Measurements from ENCODE around the gene LUC7L2. TPM values are rescaled to one million over a fixed set of nuclear protein-coding genes. Genes with fewer than 3 reads are reported as not detected.
"Not testable (repeated sequence)": the region's sequence is repeated elsewhere in the genome, so short reads cannot be mapped to it uniquely, and the experiment has no call there.

Gene LUC7L2
- total RNA-seq, 1 donor from 2014 or later: 74.3 TPM

DNA sequence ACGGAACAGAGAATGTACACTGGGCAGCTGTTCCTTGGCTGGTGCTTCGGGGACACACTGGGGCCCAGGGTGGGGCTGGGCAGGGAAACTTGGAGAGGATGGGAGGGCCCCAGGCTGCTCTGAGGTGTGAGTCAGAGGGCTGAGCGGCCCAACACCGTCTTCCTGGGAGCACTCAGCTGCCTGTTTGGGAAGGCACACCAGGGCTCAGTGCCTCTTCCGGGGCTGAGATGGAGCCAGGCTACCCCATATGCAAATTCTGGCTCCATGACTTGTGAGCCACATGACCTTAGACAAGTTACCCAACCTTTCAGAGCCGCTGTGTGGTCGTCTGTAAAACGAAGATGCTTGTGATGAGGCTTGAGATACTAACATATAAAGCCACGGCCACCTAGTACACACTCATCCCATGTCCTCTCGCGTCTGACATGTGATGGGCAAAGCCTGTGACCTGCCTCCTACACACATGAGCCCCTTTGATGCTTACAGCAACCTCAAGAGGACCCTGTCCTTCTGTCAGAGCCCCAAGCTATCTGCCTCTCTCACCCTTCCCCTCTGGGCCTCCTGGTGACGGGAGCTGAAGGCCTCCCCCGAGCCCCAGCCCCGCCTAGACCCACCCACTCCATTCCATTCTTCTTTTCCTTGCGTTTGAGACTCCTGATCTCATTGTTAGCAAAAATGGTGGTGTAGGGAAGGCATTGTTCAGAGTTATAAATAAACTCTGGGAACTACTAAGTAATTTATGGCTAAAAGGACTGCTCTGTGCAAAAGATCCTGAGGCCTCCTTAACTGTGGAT, 97.7 kb downstream of the LUC7L2 start:
- DNase-seq (ENCODE audit: low spot score): no peak
- Mint-ChIP-seq H3K27ac (ENCODE audit: unreplicated experiment) (no peak overlapping the region), H3K9me3 (ENCODE audit: low read depth) (no peaks in the 10 kb centered on the region), H3K27me3 (ENCODE audit: low read depth) (no peaks in the 10 kb centered on the region), H3K36me3 (ENCODE audit: low read depth) (peaks cover under 1% of the 10 kb centered on the region), H3K4me1 (ENCODE audit: low read depth) (peaks cover 13% of the 10 kb centered on the region), H3K4me3 (ENCODE audit: unreplicated experiment) (no peak overlapping the region)
- TF ChIP-seq, protein P1, sequence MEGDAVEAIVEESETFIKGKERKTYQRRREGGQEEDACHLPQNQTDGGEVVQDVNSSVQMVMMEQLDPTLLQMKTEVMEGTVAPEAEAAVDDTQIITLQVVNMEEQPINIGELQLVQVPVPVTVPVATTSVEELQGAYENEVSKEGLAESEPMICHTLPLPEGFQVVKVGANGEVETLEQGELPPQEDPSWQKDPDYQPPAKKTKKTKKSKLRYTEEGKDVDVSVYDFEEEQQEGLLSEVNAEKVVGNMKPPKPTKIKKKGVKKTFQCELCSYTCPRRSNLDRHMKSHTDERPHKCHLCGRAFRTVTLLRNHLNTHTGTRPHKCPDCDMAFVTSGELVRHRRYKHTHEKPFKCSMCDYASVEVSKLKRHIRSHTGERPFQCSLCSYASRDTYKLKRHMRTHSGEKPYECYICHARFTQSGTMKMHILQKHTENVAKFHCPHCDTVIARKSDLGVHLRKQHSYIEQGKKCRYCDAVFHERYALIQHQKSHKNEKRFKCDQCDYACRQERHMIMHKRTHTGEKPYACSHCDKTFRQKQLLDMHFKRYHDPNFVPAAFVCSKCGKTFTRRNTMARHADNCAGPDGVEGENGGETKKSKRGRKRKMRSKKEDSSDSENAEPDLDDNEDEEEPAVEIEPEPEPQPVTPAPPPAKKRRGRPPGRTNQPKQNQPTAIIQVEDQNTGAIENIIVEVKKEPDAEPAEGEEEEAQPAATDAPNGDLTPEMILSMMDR (IDR thresholded peaks at IDR 0.05): no peak

DNA sequence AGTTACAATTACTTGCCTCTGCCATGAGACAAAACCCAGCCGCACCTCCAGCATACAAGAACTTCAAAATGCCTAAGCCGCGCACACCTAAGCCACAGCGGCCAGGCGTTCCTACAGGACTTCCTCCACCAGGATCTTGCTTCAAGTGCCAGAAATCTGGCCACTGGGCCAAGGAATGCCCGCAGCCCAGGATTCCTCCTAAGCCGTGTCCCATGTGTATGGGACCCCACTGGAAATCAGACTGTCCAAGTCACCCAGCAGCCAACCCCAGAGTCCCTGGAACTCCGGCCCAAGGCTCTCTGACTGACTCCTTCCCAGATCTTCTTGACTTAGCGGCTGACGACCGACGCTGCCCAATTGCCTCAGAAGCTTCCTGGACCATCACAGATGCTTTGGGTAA, 103.7 kb downstream of the LUC7L2 start:
- not testable (repeated sequence) for H3K4me3 Mint-ChIP-seq (ENCODE audit: unreplicated experiment); H3K9me3 Mint-ChIP-seq (ENCODE audit: low read depth); H3K36me3 Mint-ChIP-seq (ENCODE audit: low read depth); H3K27ac Mint-ChIP-seq (ENCODE audit: unreplicated experiment); H3K4me1 Mint-ChIP-seq (ENCODE audit: low read depth); DNase-seq (ENCODE audit: low spot score); H3K27me3 Mint-ChIP-seq (ENCODE audit: low read depth)

DNA sequence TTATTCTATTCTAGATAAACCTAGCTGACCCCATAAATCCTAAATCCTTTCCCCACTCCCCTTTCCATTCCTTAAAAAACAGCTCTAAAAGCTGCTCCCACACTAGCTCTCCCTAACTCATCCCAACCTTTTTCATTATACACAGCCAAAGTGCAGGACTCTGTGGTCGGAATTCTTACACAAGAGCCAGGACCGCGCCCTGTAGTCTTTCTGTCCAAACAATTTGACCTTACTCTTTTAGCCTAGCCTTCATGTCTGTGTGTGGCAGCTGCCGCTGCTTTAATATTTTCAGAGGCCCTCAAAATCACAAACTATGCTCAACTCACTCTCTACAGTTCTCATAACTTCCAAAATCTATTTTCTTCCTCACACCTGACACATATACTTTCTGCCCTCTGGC, 104.8 kb downstream of the LUC7L2 start:
- not testable (repeated sequence) for DNase-seq (ENCODE audit: low spot score); H3K4me3 Mint-ChIP-seq (ENCODE audit: unreplicated experiment); H3K4me1 Mint-ChIP-seq (ENCODE audit: low read depth); H3K27ac Mint-ChIP-seq (ENCODE audit: unreplicated experiment); H3K27me3 Mint-ChIP-seq (ENCODE audit: low read depth); H3K36me3 Mint-ChIP-seq (ENCODE audit: low read depth); H3K9me3 Mint-ChIP-seq (ENCODE audit: low read depth)

DNA sequence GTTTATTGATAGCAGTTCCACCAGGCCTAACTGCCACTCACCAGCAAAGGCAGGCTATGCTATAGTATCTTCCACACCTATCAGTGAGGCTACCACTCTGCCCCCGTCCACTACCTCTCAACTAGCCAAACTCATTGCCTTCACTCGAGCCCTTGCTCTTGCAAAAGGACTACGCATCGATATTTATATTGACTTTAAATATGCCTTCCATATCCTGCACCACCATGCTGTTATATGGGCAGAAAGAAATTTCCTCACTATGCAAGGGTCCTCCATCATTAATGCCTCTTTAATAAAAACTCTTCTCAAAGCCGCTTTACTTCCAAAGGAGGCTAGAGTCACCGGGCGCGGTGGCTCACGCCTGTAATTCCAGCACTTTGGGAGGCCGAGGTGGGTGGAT, 105.4 kb downstream of the LUC7L2 start:
- not testable (repeated sequence) for H3K27me3 Mint-ChIP-seq (ENCODE audit: low read depth); H3K27ac Mint-ChIP-seq (ENCODE audit: unreplicated experiment); H3K4me3 Mint-ChIP-seq (ENCODE audit: unreplicated experiment); H3K36me3 Mint-ChIP-seq (ENCODE audit: low read depth); H3K4me1 Mint-ChIP-seq (ENCODE audit: low read depth); DNase-seq (ENCODE audit: low spot score); H3K9me3 Mint-ChIP-seq (ENCODE audit: low read depth)

DNA sequence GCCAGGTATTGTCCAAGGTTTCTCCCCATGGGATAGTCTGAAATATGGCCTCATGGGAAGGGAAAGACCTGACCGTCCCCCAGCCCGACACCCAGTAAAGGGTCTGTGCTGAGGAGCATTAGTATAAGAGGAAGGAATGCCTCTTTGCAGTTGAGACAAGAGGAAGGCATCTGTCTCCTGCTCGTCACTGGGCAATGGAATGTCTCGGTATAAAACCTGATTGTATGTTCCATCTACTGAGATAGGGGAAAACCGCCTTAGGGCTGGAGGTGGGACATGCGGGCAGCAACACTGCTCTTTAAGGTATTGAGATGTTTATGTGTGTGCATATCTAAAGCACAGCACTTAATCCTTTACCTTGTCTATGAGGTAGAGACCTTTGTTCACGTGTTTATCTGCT, 108.0 kb downstream of the LUC7L2 start:
- not testable (repeated sequence) for H3K27me3 Mint-ChIP-seq (ENCODE audit: low read depth); H3K4me1 Mint-ChIP-seq (ENCODE audit: low read depth); H3K4me3 Mint-ChIP-seq (ENCODE audit: unreplicated experiment); DNase-seq (ENCODE audit: low spot score); H3K9me3 Mint-ChIP-seq (ENCODE audit: low read depth); H3K27ac Mint-ChIP-seq (ENCODE audit: unreplicated experiment); H3K36me3 Mint-ChIP-seq (ENCODE audit: low read depth)

DNA sequence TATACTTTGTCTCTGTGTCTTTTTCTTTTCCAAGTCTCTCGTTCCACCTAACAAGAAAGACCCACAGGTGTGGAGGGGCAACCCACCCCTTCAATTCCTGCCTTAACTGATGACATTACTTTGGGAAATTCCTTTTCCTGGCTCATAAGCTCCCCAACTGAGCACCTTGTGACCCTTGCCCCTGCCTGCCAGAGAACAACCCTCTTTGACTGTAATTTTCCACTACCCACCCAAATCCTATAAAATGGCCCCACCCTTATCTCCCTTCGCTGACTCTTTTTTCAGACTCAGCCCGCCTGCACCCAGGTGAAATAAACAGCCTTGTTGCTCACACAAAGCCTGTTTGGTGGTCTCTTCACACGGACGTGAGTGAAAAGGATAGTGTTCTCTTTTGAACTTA, 108.6 kb downstream of the LUC7L2 start:
- not testable (repeated sequence) for H3K9me3 Mint-ChIP-seq (ENCODE audit: low read depth); H3K4me1 Mint-ChIP-seq (ENCODE audit: low read depth); H3K27ac Mint-ChIP-seq (ENCODE audit: unreplicated experiment); H3K27me3 Mint-ChIP-seq (ENCODE audit: low read depth); H3K4me3 Mint-ChIP-seq (ENCODE audit: unreplicated experiment); DNase-seq (ENCODE audit: low spot score); H3K36me3 Mint-ChIP-seq (ENCODE audit: low read depth)

DNA sequence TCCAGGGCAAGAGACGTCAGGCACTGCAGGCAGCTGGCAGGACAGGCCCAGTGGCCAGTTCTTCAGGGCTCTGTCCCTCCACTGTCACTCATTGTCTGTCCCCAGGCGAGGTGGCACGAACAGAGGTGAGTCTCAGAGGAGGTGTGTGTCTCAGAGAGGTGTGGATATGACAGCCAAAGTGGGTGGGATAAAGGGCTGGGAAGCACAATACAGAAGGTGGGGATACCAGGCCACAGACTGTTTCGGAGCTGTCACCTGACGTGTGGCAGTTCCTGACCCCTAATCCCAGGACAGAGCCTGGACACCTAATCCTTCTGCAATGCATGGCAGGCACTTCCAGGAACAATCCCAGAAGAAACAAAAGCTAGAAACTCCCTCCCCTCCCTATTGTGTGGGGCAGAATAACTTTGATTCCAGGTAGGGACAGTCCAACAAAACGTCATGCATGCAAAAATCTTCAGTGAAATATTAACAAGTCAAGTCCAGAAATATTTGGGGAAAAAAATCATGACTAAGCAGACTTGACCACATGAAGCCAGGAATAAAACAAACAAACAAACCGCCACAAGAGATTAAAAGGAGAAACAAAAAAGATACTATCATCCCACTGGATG, 112.2 kb downstream of the LUC7L2 start:
- DNase-seq (ENCODE audit: low spot score): no peak
- TF ChIP-seq, protein P1 (IDR thresholded peaks at IDR 0.05): no peak
- H3K36me3 Mint-ChIP-seq (ENCODE audit: low read depth): peaks cover 5% of the 10 kb centered on the region
- H3K4me3 Mint-ChIP-seq (ENCODE audit: unreplicated experiment): no peak overlapping the region
- H3K9me3 Mint-ChIP-seq (ENCODE audit: low read depth): peaks cover 6% of the 10 kb centered on the region
- H3K27me3 Mint-ChIP-seq (ENCODE audit: low read depth): no peaks in the 10 kb centered on the region
- peaks cover 10% of the 10 kb centered on the region for H3K4me1 Mint-ChIP-seq (ENCODE audit: low read depth)
- no peak overlapping the region for H3K27ac Mint-ChIP-seq (ENCODE audit: unreplicated experiment)

Other genes starting within 250 kb of the LUC7L2 start
- 13.5 to 20.4 TPM (median 15.7 TPM) in 3 replicates for gene UBN2, start 128.7 kb upstream of the LUC7L2 start, total RNA-seq
- gene FMC1, start 18.6 kb upstream of the LUC7L2 start, total RNA-seq: 6.2 to 9.1 TPM (median 8.9 TPM) in 3 replicates
- not detected in 3 replicates for gene KLRG2, start 123.8 kb downstream of the LUC7L2 start, total RNA-seq
- gene CLEC2L, start 163.8 kb downstream of the LUC7L2 start, total RNA-seq: not detected in 3 replicates

All from chondrocyte (in vitro differentiated cells).